Esophagus muscularis mucosa (tissue), 4 donors: ENCODE measurements around the gene UST. TPM values are rescaled to one million over a fixed set of nuclear protein-coding genes. Genes with fewer than 3 reads are reported as not detected.
"Not testable (repeated sequence)": the region's sequence is repeated elsewhere in the genome, so short reads cannot be mapped to it uniquely, and the experiment has no call there.

ENCODE experiments used
- DNase-seq: peaks from one replicate; pipeline ENCODE4 v3.0.0-alpha.2; 2017; ENCODE audit errors: extremely low spot score
- H3K27ac ChIP-seq, 4 donors: fragments of 200-600 bp; sonication (generic); replicated peaks in 1 of 4; 1 replicate in 3 of 4; 2 replicates in 1 of 4; pipeline ENCODE4 v1.5.1; 2016 to 2019; ENCODE audit warnings: mild to moderate bottlenecking in 1 of 4
- H3K27me3 ChIP-seq, 4 donors: fragments of 200-600 bp; sonication (generic); one replicate each; pipeline versions ENCODE4 v1.5.1 to v1.6.0; 2016 to 2019
- H3K36me3 ChIP-seq, 4 donors: fragments of 200-600 bp; sonication (generic); one replicate each; pipeline ENCODE4 v1.5.1; 2016 to 2019
- H3K4me1 ChIP-seq, 4 donors: fragments of 200-600 bp; sonication (generic); one replicate each; pipeline ENCODE4 v1.5.1; 2016 to 2019
- H3K4me3 ChIP-seq, 4 donors: fragments of 200-600 bp; sonication (generic); 1 replicate in 2 of 4; 2 replicates in 2 of 4; pipeline ENCODE4 v1.5.1; 2016 to 2019; ENCODE audit warnings: mild to moderate bottlenecking in 4 of 4, moderate library complexity in 1 of 4
- H3K9me3 ChIP-seq, 4 donors: fragments of 200-600 bp; sonication (generic); 1 replicate in 3 of 4; 2 replicates in 1 of 4; pipeline ENCODE4 v1.5.1; 2016 to 2019
- CTCF ChIP-seq, 3 experiments: fragments of 200-600 bp in 2 of 3; fragments of 450-650 bp in 1 of 3; sonication (generic) in 2 of 3; IDR thresholded peaks; one replicate each; pipeline ENCODE4 v1.5.1; 2017 to 2019; ENCODE audit warnings: antibody characterized with exemption in 3 of 3, mild to moderate bottlenecking in 2 of 3, moderate library complexity in 1 of 3
- EP300 ChIP-seq: sonication (generic); formaldehyde crosslinking; IDR thresholded peaks from one replicate; pipeline ENCODE4 v1.6.1; 2017; ENCODE audit warnings: antibody characterized with exemption
- POLR2A ChIP-seq: fragments of 450-650 bp; IDR thresholded peaks from one replicate; pipeline ENCODE4 v1.6.1; 2017; ENCODE audit warnings: antibody characterized with exemption, moderate library complexity, mild to moderate bottlenecking, low read depth
- POLR2AphosphoS5 ChIP-seq, 2 donors: sonication (generic); formaldehyde crosslinking; IDR thresholded peaks; one replicate each; pipeline ENCODE4 v1.6.1; 2017; ENCODE audit warnings: antibody characterized with exemption in 2 of 2
- WGBS: methylation state at CpG from one replicate; pipeline ENCODE4 v1.1.5; 2018; 5-methylcytosine and 5-hydroxymethylcytosine counted together
- intact Hi-C: fragments of 100-400 bp; cut with DNase I; formaldehyde crosslinking; loops from one replicate; pipeline ENCODE4 v1.15.1; 2023
- total RNA-seq, 4 donors: library from RNA; depleted of rRNA; stranded (reverse); fragments of >200 nt; gene quantifications; one replicate each; pipeline versions ENCODE4 v1.1.0 to v1.2.1, GENCODE V29; 2016

Gene UST
- total RNA-seq, 4 donors from 2014 or later = 29.1 to 46.3 (median 32.4) TPM

GRCh38 chr6:148952147-148953035 is 205.6 kb downstream of the UST start:
- H3K9me3 ChIP-seq = no peaks in the 10 kb centered on the region
- no peak overlapping the region for H3K4me3 ChIP-seq
- no peak for DNase-seq
- no peaks in the 10 kb centered on the region for H3K36me3 ChIP-seq
- H3K27ac ChIP-seq = no peak overlapping the region
- WGBS = 63% methylated on average over 10 of the region's 10 CpGs
- peaks cover 0 to 18% (median 6%) of the 10 kb centered on the region in 4 donors for H3K4me1 ChIP-seq
- intact Hi-C loops = loop anchor here (5.0 kb wide), 1 partner anchor 190 kb away; no protein-coding TSS in a partner anchor
- H3K27me3 ChIP-seq = no peaks in the 10 kb centered on the region
- TF ChIP-seq POLR2AphosphoS5 (IDR thresholded peaks at IDR 0.05) = no peak

- no peaks in the 10 kb centered on the region for H3K27me3 ChIP-seq
- 94% methylated on average over 6 of the region's 6 CpGs for whole genome bisulfite sequencing
- TF ChIP-seq POLR2AphosphoS5 (IDR thresholded peaks at IDR 0.05) = no peak
- TF ChIP-seq EP300 = no peak
- TF ChIP-seq POLR2A = no peak
- TF ChIP-seq CTCF (IDR thresholded peaks at IDR 0.05) = no peak
- H3K36me3 ChIP-seq = no peaks in the 10 kb centered on the region
- DNase-seq = no peak
- H3K27ac ChIP-seq = no peak overlapping the region
- H3K4me3 ChIP-seq = no peak overlapping the region
- intact Hi-C loops = loop anchor here (5.0 kb wide), 1 partner anchor 192 kb away; no protein-coding TSS in a partner anchor
- H3K4me1 ChIP-seq = peaks cover 0 to 10% (median 3%) of the 10 kb centered on the region in 4 donors
- no peaks in the 10 kb centered on the region for H3K9me3 ChIP-seq
These were observed 207.6 kb downstream of the UST start for GRCh38 chr6:148954461-148954860.

GRCh38 chr6:148954934-148955333 is 208.1 kb downstream of the UST start:
- H3K9me3 ChIP-seq = no peaks in the 10 kb centered on the region
- H3K27me3 ChIP-seq = no peaks in the 10 kb centered on the region
- intact Hi-C loops = loop anchor here (5.0 kb wide), 1 partner anchor 193 kb away; no protein-coding TSS in a partner anchor
- H3K36me3 ChIP-seq = no peaks in the 10 kb centered on the region
- TF ChIP-seq POLR2A (no peak), EP300 (no peak), POLR2AphosphoS5 (IDR thresholded peaks at IDR 0.05) (no peak), CTCF (IDR thresholded peaks at IDR 0.05) (no peak)
- H3K4me3 ChIP-seq = no peak overlapping the region
- H3K27ac ChIP-seq = no peak overlapping the region
- H3K4me1 ChIP-seq = peaks cover 0 to 10% (median 1%) of the 10 kb centered on the region in 4 donors
- DNase-seq = no peak
- WGBS = 57% methylated on average over 3 of the region's 3 CpGs

GRCh38 chr6:148955441-148955840 is 208.6 kb downstream of the UST start:
- H3K4me3 ChIP-seq = no peak overlapping the region
- no peak for DNase-seq
- H3K27me3 ChIP-seq = no peaks in the 10 kb centered on the region
- peaks cover 0 to 10% (median 0%) of the 10 kb centered on the region in 4 donors for H3K4me1 ChIP-seq
- no peak overlapping the region for H3K27ac ChIP-seq
- intact Hi-C loops = no loop called here
- WGBS = 100% methylated on average over 3 of the region's 3 CpGs
- TF ChIP-seq POLR2A (no peak), EP300 (no peak), CTCF (IDR thresholded peaks at IDR 0.05) (no peak), POLR2AphosphoS5 (IDR thresholded peaks at IDR 0.05) (no peak)
- H3K9me3 ChIP-seq = no peaks in the 10 kb centered on the region
- H3K36me3 ChIP-seq = no peaks in the 10 kb centered on the region

GRCh38 chr6:148956163-148956562 is 209.3 kb downstream of the UST start:
- H3K9me3 ChIP-seq, H3K27me3 ChIP-seq, DNase-seq, intact Hi-C loops, H3K27ac ChIP-seq, H3K36me3 ChIP-seq, H3K4me3 ChIP-seq, H3K4me1 ChIP-seq: not testable (repeated sequence)
- 91% methylated on average over 7 of the region's 7 CpGs for WGBS
